Osteocyte (in vitro differentiated cells): Measurements from ENCODE around the gene PNLIPRP2. TPM values are rescaled to one million over a fixed set of nuclear protein-coding genes. Genes with fewer than 3 reads are reported as not detected.

Experiments used
- DNase-seq: peaks from one replicate; pipeline ENCODE4 v3.0.0; 2021; ENCODE audit warnings: mixed read lengths; ENCODE audit not compliant: unreplicated experiment; ENCODE audit errors: extremely low spot score
- H3K27ac Mint-ChIP-seq: one replicate; pipeline ENCODE4 v1.8.0; 2021; ENCODE audit warnings: mild to moderate bottlenecking, mixed read lengths; ENCODE audit not compliant: unreplicated experiment
- H3K27me3 Mint-ChIP-seq: one replicate; pipeline ENCODE4 v1.8.0; 2021; ENCODE audit warnings: mixed read lengths; ENCODE audit not compliant: unreplicated experiment
- H3K36me3 Mint-ChIP-seq: one replicate; pipeline ENCODE4 v1.8.0; 2021; ENCODE audit warnings: mixed read lengths; ENCODE audit not compliant: unreplicated experiment
- H3K4me1 Mint-ChIP-seq: one replicate; pipeline ENCODE4 v1.8.0; 2021; ENCODE audit warnings: mixed read lengths; ENCODE audit not compliant: unreplicated experiment
- H3K4me3 Mint-ChIP-seq: one replicate; pipeline ENCODE4 v1.8.0; 2021; ENCODE audit warnings: mild to moderate bottlenecking, moderate library complexity, mixed read lengths; ENCODE audit not compliant: unreplicated experiment
- H3K9me3 Mint-ChIP-seq: one replicate; pipeline ENCODE4 v1.8.0; 2021; ENCODE audit warnings: mixed read lengths; ENCODE audit not compliant: unreplicated experiment
- CTCF ChIP-seq: fragments of 200-600 bp; sonication (generic); IDR thresholded peaks from 2 replicates; pipeline ENCODE4 v1.5.0; 2021; ENCODE audit warnings: antibody characterized with exemption, mild to moderate bottlenecking, moderate library complexity
- total RNA-seq: library from RNA; stranded (reverse); gene quantifications from 2 replicates; pipeline ENCODE4 v1.2.1, GENCODE V29; 2021

The PNLIPRP2 gene
- total RNA-seq, 1 donor from 2014 or later, result not detected

- no peak overlapping the region for H3K27ac Mint-ChIP-seq
- DNase-seq, result no peak
- peaks cover 7% of the 10 kb centered on the region for H3K4me1 Mint-ChIP-seq
- no peaks in the 10 kb centered on the region for H3K9me3 Mint-ChIP-seq
- no peak for TF ChIP-seq CTCF
- no peak overlapping the region for H3K4me3 Mint-ChIP-seq
- no peaks in the 10 kb centered on the region for H3K27me3 Mint-ChIP-seq
- H3K36me3 Mint-ChIP-seq, result no peaks in the 10 kb centered on the region
These were observed 71.5 kb downstream of the PNLIPRP2 start for GRCh38 chr10:116692225-116692624.

- no peak for DNase-seq
- peaks cover 7% of the 10 kb centered on the region for H3K4me1 Mint-ChIP-seq
- no peak overlapping the region for H3K4me3 Mint-ChIP-seq
- H3K27ac Mint-ChIP-seq, result no peak overlapping the region
- no peaks in the 10 kb centered on the region for H3K36me3 Mint-ChIP-seq
- no peaks in the 10 kb centered on the region for H3K27me3 Mint-ChIP-seq
- no peaks in the 10 kb centered on the region for H3K9me3 Mint-ChIP-seq
- TF ChIP-seq CTCF, result no peak
These were observed 73.6 kb downstream of the PNLIPRP2 start for GRCh38 chr10:116694243-116694926.

Other genes with a start within 250 kb of the PNLIPRP2 start
- not detected in 2 replicates for gene PNLIPRP3, start 193.1 kb upstream of the PNLIPRP2 start, total RNA-seq
- gene PNLIP, start 75.0 kb upstream of the PNLIPRP2 start, total RNA-seq, result not detected in 2 replicates
- gene PNLIPRP1, start 30.0 kb upstream of the PNLIPRP2 start, total RNA-seq, result not detected in 2 replicates
- 3.9 and 4.0 TPM in 2 replicates for gene HSPA12A, start 121.6 kb downstream of the PNLIPRP2 start, total RNA-seq
- 0.70 and 0.76 TPM in 2 replicates for gene ENO4, start 228.5 kb downstream of the PNLIPRP2 start, total RNA-seq